H7 (cell line): ENCODE results near the gene CNTNAP2. TPM values are rescaled to one million over a fixed set of nuclear protein-coding genes. Genes with fewer than 3 reads are reported as not detected.

ENCODE experiments used
- DNase-seq: peaks from one replicate; pipeline ENCODE4 v3.0.0; 2012
- H3K27me3 ChIP-seq: 2 replicates; pipeline ENCODE4 v1.6.0; 2011; ENCODE audit warnings: mild to moderate bottlenecking, low read length; ENCODE audit not compliant: control insufficient read depth, insufficient read depth
- H3K36me3 ChIP-seq: replicated peaks from 2 replicates; pipeline ENCODE4 v1.5.1; 2011; ENCODE audit warnings: low read length; ENCODE audit not compliant: control insufficient read depth, insufficient read depth
- H3K4me3 ChIP-seq: 2 replicates; pipeline ENCODE4 v1.5.1; 2011; ENCODE audit warnings: low read depth, mild to moderate bottlenecking, control low read depth, low read length, moderate library complexity; ENCODE audit not compliant: insufficient read depth
- total RNA-seq: library from RNA; depleted of rRNA; stranded (reverse); fragments of >200 nt; shearing (Covaris generic); gene quantifications from 2 replicates; pipeline ENCODE4 v1.2.3, GENCODE V29; 2014

The CNTNAP2 gene
- total RNA-seq, 1 experiment from 2014 or later, result 109 TPM

DNA sequence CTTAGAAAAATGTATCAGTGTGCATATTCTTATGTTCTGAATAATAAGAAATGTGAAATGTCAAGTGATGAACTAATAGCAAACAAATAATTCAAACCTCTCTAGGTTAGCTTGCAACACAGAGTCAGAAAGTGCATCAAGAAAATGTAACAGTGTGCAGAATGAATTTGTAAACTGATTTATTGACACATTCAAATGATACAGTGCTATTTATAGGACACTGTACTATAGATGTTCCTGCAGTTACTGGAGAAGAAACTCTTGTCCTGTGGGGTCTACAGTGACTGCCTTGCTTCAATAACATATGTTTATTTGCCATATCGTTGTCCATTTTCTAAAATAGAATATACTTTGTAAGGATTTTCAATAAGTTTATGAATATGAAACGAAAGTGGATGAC is 639.0 kb downstream of the CNTNAP2 start:
- Histone ChIP-seq H3K4me3 (no peak overlapping the region), H3K36me3 (no peaks in the 10 kb centered on the region), H3K27me3 (no peaks in the 10 kb centered on the region)
- no peak for DNase-seq

- Histone ChIP-seq H3K4me3 (no peak overlapping the region), H3K27me3 (no peaks in the 10 kb centered on the region), H3K36me3 (no peaks in the 10 kb centered on the region)
- no peak for DNase-seq
Measured at GRCh38 chr7:146764458-146764857, 647.9 kb downstream of the CNTNAP2 start.

- Histone ChIP-seq H3K4me3 (no peak overlapping the region), H3K27me3 (no peaks in the 10 kb centered on the region), H3K36me3 (no peaks in the 10 kb centered on the region)
- no peak for DNase-seq
Measured at GRCh38 chr7:146768957-146769356, 652.4 kb downstream of the CNTNAP2 start.

DNA sequence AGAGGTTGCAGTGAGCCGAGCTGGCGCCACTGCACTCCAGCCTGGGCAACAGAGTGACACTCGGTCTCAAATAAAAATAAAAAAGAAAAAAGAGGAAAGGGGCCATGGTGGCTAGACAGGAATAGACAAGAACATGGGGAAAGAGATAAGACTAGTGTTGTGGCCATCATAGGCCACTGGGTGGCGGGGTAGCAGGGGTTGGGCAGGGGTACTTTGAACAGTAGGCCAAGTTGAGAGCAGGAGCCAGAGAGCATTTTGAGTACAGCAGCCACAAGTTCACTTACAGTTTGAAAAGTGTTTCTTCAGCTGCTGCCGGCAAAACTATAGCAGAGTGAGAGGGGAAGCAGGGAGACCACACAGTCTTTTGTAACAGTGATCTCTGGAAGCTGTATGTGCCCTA is 656.0 kb downstream of the CNTNAP2 start:
- Histone ChIP-seq H3K27me3 (no peaks in the 10 kb centered on the region), H3K36me3 (no peaks in the 10 kb centered on the region), H3K4me3 (no peak overlapping the region)
- DNase-seq, result peak; percentile 53

DNA sequence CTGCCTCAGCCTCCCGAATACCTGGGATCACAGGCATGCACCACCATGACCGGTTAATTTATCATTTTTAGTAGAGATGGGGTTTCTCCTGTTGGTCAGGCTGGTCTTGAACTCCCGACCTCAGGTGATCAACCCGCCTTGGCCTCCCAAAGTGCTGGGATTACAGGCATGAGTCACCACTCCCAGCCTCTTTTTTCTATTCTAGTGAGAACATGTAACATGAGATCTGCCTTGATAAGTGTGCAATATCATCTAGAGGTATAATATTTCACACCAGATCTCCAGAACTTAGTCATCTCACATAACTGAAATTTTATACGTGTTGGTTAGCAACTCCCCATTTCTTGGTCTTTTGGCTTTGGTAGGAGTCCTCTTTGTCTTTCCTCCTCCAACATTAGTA is 656.9 kb downstream of the CNTNAP2 start:
- H3K36me3 ChIP-seq, result no peaks in the 10 kb centered on the region
- no peak for DNase-seq
- H3K4me3 ChIP-seq, result no peak overlapping the region
- H3K27me3 ChIP-seq, result no peaks in the 10 kb centered on the region

- no peaks in the 10 kb centered on the region for H3K27me3 ChIP-seq
- peak; percentile 33 for DNase-seq
- H3K4me3 ChIP-seq, result no peak overlapping the region
Measured at GRCh38 chr7:146781352-146782116, 664.9 kb downstream of the CNTNAP2 start.

GRCh38 chr7:146787266-146787665 is 670.7 kb downstream of the CNTNAP2 start:
- no peaks in the 10 kb centered on the region for H3K36me3 ChIP-seq
- no peaks in the 10 kb centered on the region for H3K27me3 ChIP-seq
- no peak overlapping the region for H3K4me3 ChIP-seq
- DNase-seq, result no peak

More at GRCh38 chr7:146781352-146782116, 664.9 kb downstream of the CNTNAP2 start:
- no peaks in the 10 kb centered on the region for H3K36me3 ChIP-seq

GRCh38 chr7:146788008-146788407 is 671.4 kb downstream of the CNTNAP2 start:
- Histone ChIP-seq H3K4me3 (no peak overlapping the region), H3K36me3 (no peaks in the 10 kb centered on the region), H3K27me3 (no peaks in the 10 kb centered on the region)
- DNase-seq, result no peak

- H3K27me3 ChIP-seq, result no peaks in the 10 kb centered on the region
- H3K36me3 ChIP-seq, result no peaks in the 10 kb centered on the region
- peak; percentile 37 for DNase-seq
- no peak overlapping the region for H3K4me3 ChIP-seq
Measured at GRCh38 chr7:146791344-146792285, 675.0 kb downstream of the CNTNAP2 start.

DNA sequence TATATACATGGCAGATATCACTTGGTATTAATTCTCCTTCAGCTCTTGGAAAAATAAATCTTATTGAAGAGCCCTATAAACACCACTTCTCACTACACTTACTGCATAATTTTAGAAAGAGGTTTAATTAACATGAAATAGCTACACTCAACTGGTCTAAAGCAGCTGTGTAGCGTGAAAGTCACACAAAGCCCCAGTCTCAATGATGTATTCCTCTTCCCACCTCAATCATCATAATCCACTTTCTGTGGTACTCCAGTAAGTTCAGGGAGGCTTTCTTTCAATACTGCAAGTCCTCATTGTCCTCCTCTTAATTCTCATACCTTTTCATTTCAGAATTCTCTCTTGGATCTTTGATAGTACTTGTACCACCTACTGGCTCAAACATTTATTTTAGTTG is 688.0 kb downstream of the CNTNAP2 start:
- no peak for DNase-seq
- H3K4me3 ChIP-seq, result no peak overlapping the region
- no peaks in the 10 kb centered on the region for H3K36me3 ChIP-seq
- H3K27me3 ChIP-seq, result no peaks in the 10 kb centered on the region

- DNase-seq, result no peak
- Histone ChIP-seq H3K27me3 (no peaks in the 10 kb centered on the region), H3K36me3 (no peaks in the 10 kb centered on the region), H3K4me3 (no peak overlapping the region)
Measured at GRCh38 chr7:146805082-146805481, 688.5 kb downstream of the CNTNAP2 start.

GRCh38 chr7:146826329-146826728 is 709.7 kb downstream of the CNTNAP2 start:
- DNase-seq, result no peak
- Histone ChIP-seq H3K27me3 (no peaks in the 10 kb centered on the region), H3K4me3 (no peak overlapping the region), H3K36me3 (no peaks in the 10 kb centered on the region)

DNA sequence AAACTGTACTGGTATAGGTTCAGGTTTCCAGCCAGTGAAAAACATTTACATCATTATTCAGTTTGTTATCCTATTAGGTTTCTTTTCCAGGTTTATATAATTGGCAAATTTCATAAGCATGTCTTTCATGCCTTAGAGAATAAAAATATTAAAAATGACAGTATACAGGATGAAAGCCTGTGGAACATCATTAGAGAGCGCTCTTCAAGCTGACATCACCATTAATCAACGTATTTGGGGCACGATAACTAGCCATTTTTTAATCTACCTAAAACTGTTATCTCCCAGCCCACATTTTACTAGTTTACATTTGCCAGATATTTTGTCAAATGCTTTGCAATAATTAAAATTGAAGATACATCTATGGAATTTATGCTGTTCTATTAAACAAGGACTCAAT is 714.1 kb downstream of the CNTNAP2 start:
- no peaks in the 10 kb centered on the region for H3K36me3 ChIP-seq
- no peak for DNase-seq
- H3K27me3 ChIP-seq, result no peaks in the 10 kb centered on the region
- no peak overlapping the region for H3K4me3 ChIP-seq

DNA sequence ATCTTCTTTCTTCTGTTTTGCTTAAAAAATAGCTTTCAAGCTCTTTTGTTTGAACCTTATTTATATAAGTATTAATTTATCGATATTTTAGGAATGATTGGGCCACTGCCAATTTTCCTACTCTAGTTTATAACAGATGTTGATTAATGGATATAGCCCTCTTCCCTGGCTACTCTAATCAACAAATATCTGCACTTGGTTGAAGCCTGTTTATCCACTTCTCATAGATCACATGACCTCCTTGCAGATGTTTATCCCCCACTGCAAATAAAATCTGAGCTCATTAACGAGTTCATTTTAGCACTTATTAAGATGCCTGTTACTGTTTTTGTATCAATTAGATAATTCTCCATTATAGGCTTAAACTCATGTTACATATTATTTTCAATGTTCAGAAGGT is 715.3 kb downstream of the CNTNAP2 start:
- DNase-seq, result no peak

DNA sequence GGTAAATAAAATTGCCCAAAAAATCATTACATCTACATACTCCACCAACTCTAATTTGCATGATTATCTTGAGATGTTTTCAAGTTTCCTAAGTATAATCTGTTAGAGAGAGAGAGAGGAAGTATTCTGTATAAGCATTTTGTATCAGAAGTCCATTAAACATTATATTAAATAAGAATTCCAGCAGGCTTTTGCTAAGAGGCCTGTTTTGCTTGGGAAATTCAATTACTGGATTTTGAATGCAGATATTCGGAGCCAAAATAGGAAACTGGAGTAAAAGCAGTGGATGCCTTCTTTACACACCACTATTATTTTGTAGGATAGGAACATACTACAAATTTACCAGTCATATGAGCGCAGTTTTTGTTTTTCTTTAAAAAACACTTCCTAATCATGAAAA is 727.8 kb downstream of the CNTNAP2 start:
- no peaks in the 10 kb centered on the region for H3K36me3 ChIP-seq
- DNase-seq, result no peak
- H3K27me3 ChIP-seq, result no peaks in the 10 kb centered on the region
- H3K4me3 ChIP-seq, result no peak overlapping the region

More for the DNA sequence above, 715.3 kb downstream of the CNTNAP2 start:
- Histone ChIP-seq H3K27me3 (no peaks in the 10 kb centered on the region), H3K36me3 (no peaks in the 10 kb centered on the region), H3K4me3 (no peak overlapping the region)
